WI38 (cell line): Measurements from ENCODE around the gene PTPRE.

Experiments
- H3K4me3 ChIP-seq: 2 replicates; pipeline ENCODE4 v1.5.1; 2011; ENCODE audit warnings: low read depth, mild to moderate bottlenecking, control low read depth, low read length
- TF ChIP-seq, protein P1 (sequence below): IDR thresholded peaks from 2 replicates; pipeline ENCODE4 v1.5.1; 2012; ENCODE audit warnings: low read depth, mild to moderate bottlenecking, control low read depth, low read length

Gene PTPRE

DNA sequence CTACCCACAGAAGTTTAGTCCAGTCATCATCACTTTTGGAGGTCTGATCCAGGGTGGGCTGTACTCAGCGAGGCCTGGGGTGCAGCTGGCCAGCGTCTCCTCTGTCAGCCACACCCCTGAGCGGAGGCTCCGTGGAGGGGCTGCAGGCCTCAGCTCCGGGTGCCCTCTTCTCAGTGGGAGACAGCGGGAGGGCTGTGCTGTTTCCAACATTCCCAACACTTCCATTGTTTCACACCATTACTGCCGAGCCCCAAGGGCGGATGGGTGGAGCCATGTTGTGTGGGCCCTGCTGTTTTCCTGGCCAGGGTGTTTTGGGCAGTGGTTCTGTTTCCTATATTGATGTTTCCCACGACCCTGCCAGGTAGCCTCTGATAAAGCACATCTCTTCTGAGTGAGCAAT, 124.3 kb downstream of the PTPRE start:
- TF ChIP-seq, protein P1, sequence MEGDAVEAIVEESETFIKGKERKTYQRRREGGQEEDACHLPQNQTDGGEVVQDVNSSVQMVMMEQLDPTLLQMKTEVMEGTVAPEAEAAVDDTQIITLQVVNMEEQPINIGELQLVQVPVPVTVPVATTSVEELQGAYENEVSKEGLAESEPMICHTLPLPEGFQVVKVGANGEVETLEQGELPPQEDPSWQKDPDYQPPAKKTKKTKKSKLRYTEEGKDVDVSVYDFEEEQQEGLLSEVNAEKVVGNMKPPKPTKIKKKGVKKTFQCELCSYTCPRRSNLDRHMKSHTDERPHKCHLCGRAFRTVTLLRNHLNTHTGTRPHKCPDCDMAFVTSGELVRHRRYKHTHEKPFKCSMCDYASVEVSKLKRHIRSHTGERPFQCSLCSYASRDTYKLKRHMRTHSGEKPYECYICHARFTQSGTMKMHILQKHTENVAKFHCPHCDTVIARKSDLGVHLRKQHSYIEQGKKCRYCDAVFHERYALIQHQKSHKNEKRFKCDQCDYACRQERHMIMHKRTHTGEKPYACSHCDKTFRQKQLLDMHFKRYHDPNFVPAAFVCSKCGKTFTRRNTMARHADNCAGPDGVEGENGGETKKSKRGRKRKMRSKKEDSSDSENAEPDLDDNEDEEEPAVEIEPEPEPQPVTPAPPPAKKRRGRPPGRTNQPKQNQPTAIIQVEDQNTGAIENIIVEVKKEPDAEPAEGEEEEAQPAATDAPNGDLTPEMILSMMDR, result no peak
- no peak overlapping the region for H3K4me3 ChIP-seq

DNA sequence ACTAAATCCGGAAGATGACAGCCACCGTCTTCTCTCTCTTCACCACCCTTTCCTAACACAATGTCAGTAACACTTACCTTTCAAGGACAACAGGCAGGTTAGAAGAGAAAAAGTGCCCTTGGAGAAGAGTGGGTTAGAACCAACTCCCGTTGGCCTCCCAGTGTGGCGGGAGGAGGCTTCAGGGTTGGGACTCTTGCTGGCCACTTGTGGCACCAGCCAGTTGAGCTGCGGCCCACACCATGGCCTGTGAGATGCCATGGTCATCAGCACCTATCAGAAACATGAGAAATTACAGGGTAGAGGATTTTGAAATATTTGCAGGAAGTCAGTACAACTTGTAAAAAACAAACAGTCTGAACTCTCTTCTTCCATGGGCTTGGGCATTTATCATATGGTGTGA, 125.6 kb downstream of the PTPRE start:
- H3K4me3 ChIP-seq, result no peak overlapping the region
- TF ChIP-seq, protein P1, result no peak

DNA sequence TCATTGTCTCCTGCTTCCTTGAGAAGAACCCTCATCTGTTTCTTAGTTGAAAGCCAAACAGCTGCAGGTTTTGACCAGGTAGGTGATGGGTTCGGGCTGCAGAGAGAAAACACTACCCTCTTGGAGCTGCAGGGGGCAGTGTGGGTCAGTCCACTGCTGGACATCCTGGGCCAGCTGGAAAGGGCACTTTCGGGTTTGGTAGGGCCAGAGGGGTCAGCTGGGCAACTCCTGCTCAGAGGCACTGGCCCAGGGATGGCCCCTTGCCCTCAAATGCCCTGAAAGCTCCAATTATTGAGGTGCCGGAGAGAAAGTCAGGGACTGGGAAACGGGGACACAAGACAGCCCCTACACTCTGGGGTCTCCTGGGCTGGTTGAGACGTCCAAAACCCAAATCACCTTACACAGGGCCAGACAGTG, 128.7 kb downstream of the PTPRE start:
- no peak overlapping the region for H3K4me3 ChIP-seq
- TF ChIP-seq, protein P1, result peak; percentile 93

DNA sequence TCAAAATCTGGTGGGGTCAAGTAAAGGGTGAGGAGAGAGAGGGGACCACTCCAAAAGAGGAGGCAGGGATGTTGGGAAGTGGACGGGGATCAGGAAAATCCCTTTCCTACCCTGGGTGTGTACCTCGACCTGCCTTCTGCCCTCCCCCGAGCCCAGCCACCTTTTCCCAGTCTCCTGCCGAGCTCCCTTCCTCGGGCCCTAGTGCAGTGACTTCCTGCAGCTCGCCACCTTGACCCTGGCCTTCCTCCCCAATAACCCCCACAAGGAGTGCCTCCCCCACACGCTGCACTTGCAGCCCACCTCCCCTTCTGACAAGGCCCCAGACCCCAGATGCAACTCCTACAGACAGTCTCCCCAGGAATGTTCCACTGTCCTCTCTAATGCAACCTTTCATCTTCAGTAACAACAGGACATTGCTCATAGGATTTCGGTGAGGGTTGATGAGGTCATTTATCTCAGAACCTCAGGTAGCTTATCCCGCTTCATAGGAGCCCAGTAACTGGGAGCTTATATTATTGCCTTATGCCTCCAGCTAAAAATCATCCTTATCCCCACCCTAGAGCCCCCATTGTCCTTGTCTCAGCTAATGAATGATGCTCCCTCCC, 129.2 kb downstream of the PTPRE start:
- TF ChIP-seq, protein P1, result no peak
- no peak overlapping the region for H3K4me3 ChIP-seq

DNA sequence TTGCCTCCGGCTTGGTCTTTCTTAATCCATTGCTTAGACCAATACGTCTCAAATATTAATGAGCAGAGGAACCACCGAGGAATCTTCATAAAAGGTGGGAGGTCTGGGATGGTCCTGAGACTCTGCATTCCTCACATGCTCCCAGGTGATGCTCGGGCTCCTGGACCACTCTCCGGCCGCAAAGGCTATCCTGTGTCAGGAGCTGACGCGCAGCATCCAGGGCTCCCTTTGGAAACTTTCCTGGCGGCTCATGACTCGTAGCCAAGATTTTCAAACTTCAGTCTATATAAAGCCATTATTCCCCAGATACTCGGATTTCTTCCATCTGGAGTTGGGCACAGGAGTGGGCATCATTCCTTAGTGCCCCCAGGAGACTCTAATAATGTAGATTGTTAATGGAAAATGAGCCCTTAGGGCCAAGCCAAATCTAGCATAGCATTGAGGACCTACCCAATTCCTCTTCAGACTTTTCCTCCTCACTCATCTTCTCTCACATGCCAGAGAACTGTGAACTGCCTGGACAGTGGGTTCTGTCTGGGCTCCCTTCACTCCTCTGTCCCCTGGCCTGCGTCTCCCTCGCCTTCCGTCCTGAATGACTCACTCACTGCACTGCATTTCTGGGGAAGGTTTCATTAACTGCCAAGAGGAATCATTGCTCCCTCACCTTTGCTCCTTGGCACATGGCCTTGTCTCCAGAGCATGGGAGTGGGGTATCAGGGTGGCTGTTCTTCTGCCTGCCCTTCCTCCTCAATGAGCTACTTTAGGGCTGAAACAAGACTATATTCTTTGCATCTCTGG, 130.0 kb downstream of the PTPRE start:
- H3K4me3 ChIP-seq, result no peak overlapping the region
- TF ChIP-seq, protein P1, result no peak

DNA sequence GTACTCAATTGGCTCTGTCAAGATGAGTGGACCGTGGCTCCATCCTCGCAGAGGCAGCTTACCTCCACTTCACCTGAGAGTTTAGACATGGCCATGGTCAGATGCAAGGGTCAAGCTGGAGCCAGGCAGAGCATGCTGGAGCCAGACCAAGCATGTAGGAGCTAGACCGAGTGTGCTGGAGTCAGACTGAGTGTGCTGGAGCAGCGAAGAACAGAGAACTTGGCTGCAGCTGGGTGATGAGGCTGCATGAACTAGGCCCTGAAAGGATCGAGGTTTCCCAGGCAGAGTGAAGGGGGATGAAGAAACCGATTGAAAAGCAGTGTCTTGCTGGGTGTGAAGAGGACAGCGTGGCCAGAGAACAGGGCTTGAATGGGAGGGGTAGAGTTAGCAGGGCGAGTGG, 133.2 kb downstream of the PTPRE start:
- TF ChIP-seq, protein P1, result no peak

DNA sequence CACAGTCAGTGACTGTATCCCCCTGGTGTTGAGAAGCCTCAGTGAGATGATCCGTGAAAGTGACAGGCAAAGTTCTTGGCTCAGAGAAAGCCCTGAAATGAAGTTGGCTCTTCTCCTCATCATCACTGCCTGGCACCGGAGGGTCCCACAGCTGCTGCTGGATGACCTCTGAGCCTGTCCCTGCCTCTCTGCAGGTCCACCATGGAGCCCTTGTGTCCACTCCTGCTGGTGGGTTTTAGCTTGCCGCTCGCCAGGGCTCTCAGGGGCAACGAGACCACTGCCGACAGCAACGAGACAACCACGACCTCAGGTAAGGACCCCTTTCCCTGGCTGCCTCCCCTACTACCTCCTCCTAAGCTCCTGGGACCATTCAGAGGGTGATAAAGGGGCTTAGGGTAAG, 133.8 kb downstream of the PTPRE start:
- H3K4me3 ChIP-seq, result no peak overlapping the region
- TF ChIP-seq, protein P1, result no peak

More for the DNA sequence above, 133.2 kb downstream of the PTPRE start:
- no peak overlapping the region for H3K4me3 ChIP-seq
